ENCODE data around the gene NAALADL2. TPM values are rescaled to one million over a fixed set of nuclear protein-coding genes. Genes with fewer than 3 reads are reported as not detected.

Gene NAALADL2
- total RNA-seq, 1 donor from 2014 or later: 9.9 TPM

GRCh38 chr3:175469124-175469523 lies 610.0 kb downstream of the NAALADL2 start:
- no peaks in the 10 kb centered on the region for H3K4me1 Mint-ChIP-seq (ENCODE audit: unreplicated experiment)
- H3K9me3 Mint-ChIP-seq: no peaks in the 10 kb centered on the region
- no peak overlapping the region for H3K4me3 Mint-ChIP-seq
- H3K36me3 Mint-ChIP-seq: no peaks in the 10 kb centered on the region
- TF ChIP-seq CTCF (conservative IDR thresholded peaks at IDR 0.05): no peak
- H3K27me3 Mint-ChIP-seq: no peaks in the 10 kb centered on the region
- H3K27ac Mint-ChIP-seq: no peak overlapping the region
- DNase-seq (ENCODE audit: extremely low spot score, unreplicated experiment): no peak

GRCh38 chr3:175475765-175476164 lies 616.6 kb downstream of the NAALADL2 start:
- H3K27ac Mint-ChIP-seq: no peak overlapping the region
- no peak for DNase-seq (ENCODE audit: extremely low spot score, unreplicated experiment)
- TF ChIP-seq CTCF (conservative IDR thresholded peaks at IDR 0.05): no peak
- H3K9me3 Mint-ChIP-seq: no peaks in the 10 kb centered on the region
- no peaks in the 10 kb centered on the region for H3K4me1 Mint-ChIP-seq (ENCODE audit: unreplicated experiment)
- H3K27me3 Mint-ChIP-seq: no peaks in the 10 kb centered on the region
- no peak overlapping the region for H3K4me3 Mint-ChIP-seq
- no peaks in the 10 kb centered on the region for H3K36me3 Mint-ChIP-seq

- H3K4me3 Mint-ChIP-seq: no peak overlapping the region
- DNase-seq (ENCODE audit: extremely low spot score, unreplicated experiment): no peak
- no peak overlapping the region for H3K27ac Mint-ChIP-seq
- no peaks in the 10 kb centered on the region for H3K27me3 Mint-ChIP-seq
- H3K4me1 Mint-ChIP-seq (ENCODE audit: unreplicated experiment): no peaks in the 10 kb centered on the region
- no peak for TF ChIP-seq CTCF (conservative IDR thresholded peaks at IDR 0.05)
- no peaks in the 10 kb centered on the region for H3K9me3 Mint-ChIP-seq
- H3K36me3 Mint-ChIP-seq: no peaks in the 10 kb centered on the region
These were observed 617.4 kb downstream of the NAALADL2 start for GRCh38 chr3:175476489-175476888.

GRCh38 chr3:175477651-175478224 lies 618.6 kb downstream of the NAALADL2 start:
- DNase-seq (ENCODE audit: extremely low spot score, unreplicated experiment): no peak
- no peak for TF ChIP-seq CTCF (conservative IDR thresholded peaks at IDR 0.05)
- Mint-ChIP-seq H3K9me3 (no peaks in the 10 kb centered on the region), H3K36me3 (no peaks in the 10 kb centered on the region), H3K27ac (no peak overlapping the region), H3K4me1 (ENCODE audit: unreplicated experiment) (no peaks in the 10 kb centered on the region), H3K4me3 (no peak overlapping the region), H3K27me3 (no peaks in the 10 kb centered on the region)

- Mint-ChIP-seq H3K4me1 (ENCODE audit: unreplicated experiment) (no peaks in the 10 kb centered on the region), H3K27me3 (no peaks in the 10 kb centered on the region), H3K27ac (no peak overlapping the region), H3K4me3 (no peak overlapping the region), H3K36me3 (no peaks in the 10 kb centered on the region), H3K9me3 (no peaks in the 10 kb centered on the region)
- DNase-seq (ENCODE audit: extremely low spot score, unreplicated experiment): no peak
- TF ChIP-seq CTCF (conservative IDR thresholded peaks at IDR 0.05): no peak
These were observed 619.2 kb downstream of the NAALADL2 start for GRCh38 chr3:175478301-175478700.

GRCh38 chr3:175479175-175479574 lies 620.0 kb downstream of the NAALADL2 start:
- no peak overlapping the region for H3K27ac Mint-ChIP-seq
- no peak for DNase-seq (ENCODE audit: extremely low spot score, unreplicated experiment)
- H3K9me3 Mint-ChIP-seq: no peaks in the 10 kb centered on the region
- H3K27me3 Mint-ChIP-seq: no peaks in the 10 kb centered on the region
- no peak overlapping the region for H3K4me3 Mint-ChIP-seq
- no peaks in the 10 kb centered on the region for H3K4me1 Mint-ChIP-seq (ENCODE audit: unreplicated experiment)
- no peaks in the 10 kb centered on the region for H3K36me3 Mint-ChIP-seq
- no peak for TF ChIP-seq CTCF (conservative IDR thresholded peaks at IDR 0.05)

Data from type B pancreatic cell (in vitro differentiated cells).